SK-MEL-5 (cell line): ENCODE measurements around the gene PISD. TPM values are rescaled to one million over a fixed set of nuclear protein-coding genes. Genes with fewer than 3 reads are reported as not detected.

Experiments
- total RNA-seq: library from RNA; depleted of rRNA; stranded (reverse); fragments of >200 nt; shearing (Covaris generic); gene quantifications from 2 replicates; pipeline ENCODE4 v1.2.3, GENCODE V29; 2014; rRNA removed

Gene PISD
- total RNA-seq, 1 experiment from 2014 or later: 26.8 TPM

Other genes starting within 250 kb of the PISD start
- gene EIF4ENIF1, start 172.4 kb downstream of the PISD start, total RNA-seq: 6.9 and 8.2 TPM in 2 replicates
- gene SFI1, start 165.7 kb downstream of the PISD start, total RNA-seq: 11.8 and 15.1 TPM in 2 replicates
- gene PRR14L, start 87.9 kb upstream of the PISD start, total RNA-seq: 16.1 and 21.0 TPM in 2 replicates
- gene DEPDC5, start 91.8 kb upstream of the PISD start, total RNA-seq: 10.6 and 15.1 TPM in 2 replicates